Liver (tissue), 3 donors: ENCODE data around the gene SERHL2.

ENCODE experiments used
- CTCF ChIP-seq: fragments of 150-350 bp; IDR thresholded peaks from 2 replicates; pipeline ENCODE4 v1.5.1; 2017; ENCODE audit warnings: improper control_type of control experiment, low read depth, low read length; ENCODE audit not compliant: missing input control
- GABPA ChIP-seq, 2 donors: IDR thresholded peaks in 1 of 2; conservative IDR thresholded peaks in 1 of 2; 2 replicates each; pipeline ENCODE4 v1.6.1; 2016; ENCODE audit warnings: antibody characterized with exemption in 2 of 2, mild to moderate bottlenecking in 1 of 2, moderate library complexity in 1 of 2
- NR2F2 ChIP-seq: IDR thresholded peaks from 2 replicates; pipeline ENCODE4 v1.6.1; 2016; ENCODE audit warnings: antibody characterized with exemption
- RAD21 ChIP-seq, 2 donors: IDR thresholded peaks; 2 replicates each; pipeline ENCODE4 v1.6.1; 2016; ENCODE audit warnings: antibody characterized with exemption in 2 of 2, mild to moderate bottlenecking in 2 of 2
- TAF1 ChIP-seq: conservative IDR thresholded peaks from 2 replicates; pipeline ENCODE4 v1.6.1; 2016; ENCODE audit warnings: antibody characterized with exemption, mild to moderate bottlenecking
- YY1 ChIP-seq: IDR thresholded peaks from 2 replicates; pipeline ENCODE4 v1.6.1; 2016; ENCODE audit warnings: antibody characterized with exemption, mild to moderate bottlenecking
- ZBTB33 ChIP-seq: IDR thresholded peaks from 2 replicates; pipeline ENCODE4 v1.6.1; 2016; ENCODE audit warnings: antibody characterized with exemption
- TF ChIP-seq, protein P1 (sequence below): IDR thresholded peaks from 2 replicates; pipeline ENCODE4 v1.6.1; 2016; ENCODE audit warnings: antibody characterized with exemption, mild to moderate bottlenecking
- TF ChIP-seq, protein P2 (sequence below): IDR thresholded peaks from 2 replicates; pipeline ENCODE4 v1.6.1; 2016; ENCODE audit warnings: antibody characterized with exemption
- donor health status: healthy.
- donor health status: healthy.

DNA sequence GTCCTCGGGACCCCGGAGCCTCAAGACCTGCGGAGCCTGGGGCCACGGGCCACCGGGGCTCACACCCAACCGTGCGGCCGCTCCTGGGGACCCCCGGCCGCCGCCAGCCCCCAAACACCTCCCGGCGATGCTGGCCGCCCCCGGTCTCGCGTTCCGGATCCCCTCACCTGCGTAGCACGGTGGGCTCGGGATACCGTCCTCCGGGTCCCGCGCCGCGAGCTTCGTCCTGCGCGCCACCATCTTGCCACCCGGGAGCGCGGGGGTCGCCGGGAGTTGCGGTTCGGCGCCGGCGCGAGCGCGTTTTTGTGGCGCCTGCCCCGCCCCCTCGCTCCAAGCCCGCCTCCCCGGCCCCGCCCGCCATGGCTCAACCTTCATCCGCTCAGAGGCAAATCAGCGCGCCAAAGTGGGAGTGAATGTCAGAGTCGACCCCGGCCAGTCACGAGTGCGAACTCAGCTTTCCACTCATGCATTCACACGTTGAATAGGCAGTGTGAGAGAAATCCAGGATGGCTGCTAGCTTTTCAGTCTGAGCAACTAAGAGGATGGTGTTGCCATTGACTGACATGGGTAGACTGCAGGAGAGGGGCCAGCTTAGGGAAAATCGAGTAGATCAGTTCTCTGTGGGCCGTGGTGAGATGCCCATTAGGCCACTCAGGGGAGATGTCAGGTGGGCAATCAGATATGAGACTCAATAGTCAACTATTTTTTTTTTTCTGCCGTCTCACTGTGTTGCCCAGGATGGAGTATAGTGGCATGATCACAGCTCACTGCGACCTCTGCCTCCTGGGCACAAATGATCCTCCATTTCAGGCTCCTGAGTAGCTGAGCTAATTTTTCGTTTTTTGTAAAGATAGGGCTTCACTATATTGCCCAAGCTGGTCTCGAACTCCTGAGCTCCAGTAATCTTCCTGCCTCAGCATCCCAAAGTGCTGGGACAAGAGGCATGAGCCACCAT lies 28.3 kb downstream of the SERHL2 start:
- TF ChIP-seq CTCF, result no peak
- no peak for TF ChIP-seq TAF1
- no peak for TF ChIP-seq NR2F2
- TF ChIP-seq, protein P1, sequence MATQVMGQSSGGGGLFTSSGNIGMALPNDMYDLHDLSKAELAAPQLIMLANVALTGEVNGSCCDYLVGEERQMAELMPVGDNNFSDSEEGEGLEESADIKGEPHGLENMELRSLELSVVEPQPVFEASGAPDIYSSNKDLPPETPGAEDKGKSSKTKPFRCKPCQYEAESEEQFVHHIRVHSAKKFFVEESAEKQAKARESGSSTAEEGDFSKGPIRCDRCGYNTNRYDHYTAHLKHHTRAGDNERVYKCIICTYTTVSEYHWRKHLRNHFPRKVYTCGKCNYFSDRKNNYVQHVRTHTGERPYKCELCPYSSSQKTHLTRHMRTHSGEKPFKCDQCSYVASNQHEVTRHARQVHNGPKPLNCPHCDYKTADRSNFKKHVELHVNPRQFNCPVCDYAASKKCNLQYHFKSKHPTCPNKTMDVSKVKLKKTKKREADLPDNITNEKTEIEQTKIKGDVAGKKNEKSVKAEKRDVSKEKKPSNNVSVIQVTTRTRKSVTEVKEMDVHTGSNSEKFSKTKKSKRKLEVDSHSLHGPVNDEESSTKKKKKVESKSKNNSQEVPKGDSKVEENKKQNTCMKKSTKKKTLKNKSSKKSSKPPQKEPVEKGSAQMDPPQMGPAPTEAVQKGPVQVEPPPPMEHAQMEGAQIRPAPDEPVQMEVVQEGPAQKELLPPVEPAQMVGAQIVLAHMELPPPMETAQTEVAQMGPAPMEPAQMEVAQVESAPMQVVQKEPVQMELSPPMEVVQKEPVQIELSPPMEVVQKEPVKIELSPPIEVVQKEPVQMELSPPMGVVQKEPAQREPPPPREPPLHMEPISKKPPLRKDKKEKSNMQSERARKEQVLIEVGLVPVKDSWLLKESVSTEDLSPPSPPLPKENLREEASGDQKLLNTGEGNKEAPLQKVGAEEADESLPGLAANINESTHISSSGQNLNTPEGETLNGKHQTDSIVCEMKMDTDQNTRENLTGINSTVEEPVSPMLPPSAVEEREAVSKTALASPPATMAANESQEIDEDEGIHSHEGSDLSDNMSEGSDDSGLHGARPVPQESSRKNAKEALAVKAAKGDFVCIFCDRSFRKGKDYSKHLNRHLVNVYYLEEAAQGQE, result no peak
- TF ChIP-seq GABPA (IDR thresholded peaks at IDR 0.05 in 1 of 2, conservative IDR thresholded peaks at IDR 0.05 in 1 of 2), result no peak
- no peak for TF ChIP-seq RAD21 (IDR thresholded peaks at IDR 0.05)
- peak; percentile 73 for TF ChIP-seq YY1
- no peak for TF ChIP-seq ZBTB33
- TF ChIP-seq, protein P2, sequence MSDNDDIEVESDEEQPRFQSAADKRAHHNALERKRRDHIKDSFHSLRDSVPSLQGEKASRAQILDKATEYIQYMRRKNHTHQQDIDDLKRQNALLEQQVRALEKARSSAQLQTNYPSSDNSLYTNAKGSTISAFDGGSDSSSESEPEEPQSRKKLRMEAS, result no peak
